GM12872 (cell line): ENCODE data around the gene TAF4B.

Source experiments
- CTCF ChIP-seq: IDR thresholded peaks from 3 replicates; pipeline ENCODE4 v1.5.1; 2011; ENCODE audit warnings: low read depth, mild to moderate bottlenecking, low read length, moderate library complexity; ENCODE audit not compliant: insufficient read depth

Gene TAF4B

GRCh38 chr18:26356045-26356785, 130.0 kb downstream of the TAF4B start:
- no peak for TF ChIP-seq CTCF

- no peak for TF ChIP-seq CTCF
Measured at GRCh38 chr18:26357960-26358359, 131.7 kb downstream of the TAF4B start.

- no peak for TF ChIP-seq CTCF
Measured at GRCh38 chr18:26362021-26362420, 135.8 kb downstream of the TAF4B start.

GRCh38 chr18:26367425-26367824, 141.2 kb downstream of the TAF4B start:
- no peak for TF ChIP-seq CTCF

GRCh38 chr18:26370037-26370436, 143.8 kb downstream of the TAF4B start:
- TF ChIP-seq CTCF, result no peak

- no peak for TF ChIP-seq CTCF
Measured at GRCh38 chr18:26376105-26376504, 149.9 kb downstream of the TAF4B start.

GRCh38 chr18:26378701-26379100, 152.5 kb downstream of the TAF4B start:
- TF ChIP-seq CTCF, result no peak
